HepG2 (cell line): Measurements from ENCODE around the gene MFNG. TPM values are rescaled to one million over a fixed set of nuclear protein-coding genes. Genes with fewer than 3 reads are reported as not detected.

Experiments used
- ARID5B ChIP-seq: IDR thresholded peaks from 2 replicates; pipeline ENCODE4 v1.4.0; 2020; ENCODE audit warnings: mild to moderate bottlenecking, missing genetic modification reagents
- GMEB2 ChIP-seq: IDR thresholded peaks from 2 replicates; pipeline ENCODE4 v1.6.1; 2016; ENCODE audit warnings: missing biosample characterization, missing genetic modification reagents, low read depth
- HNRNPUL1 ChIP-seq: fragments of 200-400 bp; formaldehyde crosslinking; IDR thresholded peaks from 2 replicates; pipeline ENCODE4 v1.6.1; 2017; ENCODE audit warnings: low read depth, mild to moderate bottlenecking, low read length, moderate library complexity
- KLF11 ChIP-seq: IDR thresholded peaks from 2 replicates; pipeline ENCODE4 v1.6.1; 2016; ENCODE audit warnings: missing compliant biosample characterization
- PHF8 ChIP-seq: sonication (generic); formaldehyde crosslinking; IDR thresholded peaks from 2 replicates; pipeline ENCODE4 v1.5.0; 2020; ENCODE audit warnings: missing genetic modification reagents
- SP2 ChIP-seq: sonication (generic); formaldehyde crosslinking; IDR thresholded peaks from 2 replicates; pipeline ENCODE4 v1.5.1; 2020; ENCODE audit warnings: mild to moderate bottlenecking, missing genetic modification reagents
- ZNF292 ChIP-seq: sonication (generic); formaldehyde crosslinking; IDR thresholded peaks from 2 replicates; pipeline ENCODE4 v1.8.1; 2022; ENCODE audit warnings: mild to moderate bottlenecking, low read depth, missing genetic modification reagents, borderline replicate concordance
- polyA plus RNA-seq, 8 experiments: library from polyadenylated mRNA; depleted of rRNA in 3 of 8; stranded (reverse) in 7 of 8; unstranded in 1 of 8; fragments of >200 nt; fragmentation: Illumina TruSeq in 4 of 8; extraction: Trizol in 4 of 8; gene quantifications; 2 replicates each; pipeline versions ENCODE4 v1.2.1 to v1.2.3, GENCODE V29; 2011 to 2016; ENCODE audit warnings: low read depth in 4 of 8, missing spikeins in 1 of 8, mixed read lengths in 1 of 8; ENCODE audit not compliant: insufficient read depth in 1 of 8
- total RNA-seq, 5 experiments: library from RNA; depleted of rRNA; stranded (reverse); fragments of >200 nt; fragmentation: Illumina TruSeq; extraction: Trizol; gene quantifications; 2 replicates each; pipeline ENCODE4 v1.2.3, GENCODE V29; 2016; ENCODE audit warnings: low read depth in 1 of 5
- TF ChIP-seq, protein P1 (sequence below): sonication (generic); formaldehyde crosslinking; IDR thresholded peaks from 2 replicates; pipeline ENCODE4 v1.4.0; 2020; ENCODE audit warnings: missing genetic modification reagents, borderline replicate concordance
- TF ChIP-seq, protein P2 (sequence below): sonication (generic); formaldehyde crosslinking; IDR thresholded peaks from 2 replicates; pipeline ENCODE4 v1.4.0; 2020; ENCODE audit warnings: mild to moderate bottlenecking, missing genetic modification reagents, borderline replicate concordance
- TF ChIP-seq, protein P3 (sequence below): sonication (generic); formaldehyde crosslinking; IDR thresholded peaks from 2 replicates; pipeline ENCODE4 v1.5.1; 2020; ENCODE audit warnings: mild to moderate bottlenecking, missing genetic modification reagents

MFNG gene
- total and polyA plus RNA-seq, 2 of the 13 experiments (the other 11 are each of a cell fraction or from before 2014, with no cell fraction given), result 1.0 to 11.7 TPM

DNA sequence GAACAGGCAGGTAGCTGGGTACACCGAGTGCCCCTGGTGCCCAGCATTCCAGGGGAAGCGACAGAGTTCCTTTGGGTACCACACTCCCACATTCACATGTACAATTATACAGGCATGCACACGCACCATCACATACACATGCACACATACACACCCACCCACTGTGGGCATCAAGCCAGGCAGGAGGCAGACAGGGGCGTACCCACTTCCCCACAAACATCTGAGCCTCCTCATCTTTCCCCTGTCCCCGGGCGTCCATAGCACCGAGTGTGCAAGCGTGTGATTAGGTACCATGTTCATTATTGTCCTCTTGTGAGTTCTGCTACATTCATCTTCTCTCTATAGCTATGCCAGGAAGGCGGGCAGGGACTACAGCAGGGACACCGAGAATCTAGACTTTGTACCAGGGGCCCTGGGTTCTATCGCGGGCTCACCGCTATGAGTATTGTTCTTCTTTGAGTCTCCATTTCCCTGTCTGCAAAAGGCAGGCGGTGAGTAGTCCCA is 35.1 kb upstream of the MFNG start (continued):
- TF ChIP-seq ARID5B (CRISPR knock-in tag), result peak; percentile 15; the same call in 1 of the 2 replicates
- TF ChIP-seq KLF11 (CRISPR knock-in tag), result no peak
- TF ChIP-seq, protein P1, sequence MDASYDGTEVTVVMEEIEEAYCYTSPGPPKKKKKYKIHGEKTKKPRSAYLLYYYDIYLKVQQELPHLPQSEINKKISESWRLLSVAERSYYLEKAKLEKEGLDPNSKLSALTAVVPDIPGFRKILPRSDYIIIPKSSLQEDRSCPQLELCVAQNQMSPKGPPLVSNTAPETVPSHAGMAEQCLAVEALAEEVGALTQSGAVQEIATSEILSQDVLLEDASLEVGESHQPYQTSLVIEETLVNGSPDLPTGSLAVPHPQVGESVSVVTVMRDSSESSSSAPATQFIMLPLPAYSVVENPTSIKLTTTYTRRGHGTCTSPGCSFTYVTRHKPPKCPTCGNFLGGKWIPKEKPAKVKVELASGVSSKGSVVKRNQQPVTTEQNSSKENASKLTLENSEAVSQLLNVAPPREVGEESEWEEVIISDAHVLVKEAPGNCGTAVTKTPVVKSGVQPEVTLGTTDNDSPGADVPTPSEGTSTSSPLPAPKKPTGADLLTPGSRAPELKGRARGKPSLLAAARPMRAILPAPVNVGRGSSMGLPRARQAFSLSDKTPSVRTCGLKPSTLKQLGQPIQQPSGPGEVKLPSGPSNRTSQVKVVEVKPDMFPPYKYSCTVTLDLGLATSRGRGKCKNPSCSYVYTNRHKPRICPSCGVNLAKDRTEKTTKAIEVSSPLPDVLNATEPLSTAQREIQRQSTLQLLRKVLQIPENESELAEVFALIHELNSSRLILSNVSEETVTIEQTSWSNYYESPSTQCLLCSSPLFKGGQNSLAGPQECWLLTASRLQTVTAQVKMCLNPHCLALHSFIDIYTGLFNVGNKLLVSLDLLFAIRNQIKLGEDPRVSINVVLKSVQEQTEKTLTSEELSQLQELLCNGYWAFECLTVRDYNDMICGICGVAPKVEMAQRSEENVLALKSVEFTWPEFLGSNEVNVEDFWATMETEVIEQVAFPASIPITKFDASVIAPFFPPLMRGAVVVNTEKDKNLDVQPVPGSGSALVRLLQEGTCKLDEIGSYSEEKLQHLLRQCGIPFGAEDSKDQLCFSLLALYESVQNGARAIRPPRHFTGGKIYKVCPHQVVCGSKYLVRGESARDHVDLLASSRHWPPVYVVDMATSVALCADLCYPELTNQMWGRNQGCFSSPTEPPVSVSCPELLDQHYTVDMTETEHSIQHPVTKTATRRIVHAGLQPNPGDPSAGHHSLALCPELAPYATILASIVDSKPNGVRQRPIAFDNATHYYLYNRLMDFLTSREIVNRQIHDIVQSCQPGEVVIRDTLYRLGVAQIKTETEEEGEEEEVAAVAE (CRISPR knock-in tag), result no peak
- TF ChIP-seq SP2 (CRISPR knock-in tag), result no peak
- TF ChIP-seq, protein P2, sequence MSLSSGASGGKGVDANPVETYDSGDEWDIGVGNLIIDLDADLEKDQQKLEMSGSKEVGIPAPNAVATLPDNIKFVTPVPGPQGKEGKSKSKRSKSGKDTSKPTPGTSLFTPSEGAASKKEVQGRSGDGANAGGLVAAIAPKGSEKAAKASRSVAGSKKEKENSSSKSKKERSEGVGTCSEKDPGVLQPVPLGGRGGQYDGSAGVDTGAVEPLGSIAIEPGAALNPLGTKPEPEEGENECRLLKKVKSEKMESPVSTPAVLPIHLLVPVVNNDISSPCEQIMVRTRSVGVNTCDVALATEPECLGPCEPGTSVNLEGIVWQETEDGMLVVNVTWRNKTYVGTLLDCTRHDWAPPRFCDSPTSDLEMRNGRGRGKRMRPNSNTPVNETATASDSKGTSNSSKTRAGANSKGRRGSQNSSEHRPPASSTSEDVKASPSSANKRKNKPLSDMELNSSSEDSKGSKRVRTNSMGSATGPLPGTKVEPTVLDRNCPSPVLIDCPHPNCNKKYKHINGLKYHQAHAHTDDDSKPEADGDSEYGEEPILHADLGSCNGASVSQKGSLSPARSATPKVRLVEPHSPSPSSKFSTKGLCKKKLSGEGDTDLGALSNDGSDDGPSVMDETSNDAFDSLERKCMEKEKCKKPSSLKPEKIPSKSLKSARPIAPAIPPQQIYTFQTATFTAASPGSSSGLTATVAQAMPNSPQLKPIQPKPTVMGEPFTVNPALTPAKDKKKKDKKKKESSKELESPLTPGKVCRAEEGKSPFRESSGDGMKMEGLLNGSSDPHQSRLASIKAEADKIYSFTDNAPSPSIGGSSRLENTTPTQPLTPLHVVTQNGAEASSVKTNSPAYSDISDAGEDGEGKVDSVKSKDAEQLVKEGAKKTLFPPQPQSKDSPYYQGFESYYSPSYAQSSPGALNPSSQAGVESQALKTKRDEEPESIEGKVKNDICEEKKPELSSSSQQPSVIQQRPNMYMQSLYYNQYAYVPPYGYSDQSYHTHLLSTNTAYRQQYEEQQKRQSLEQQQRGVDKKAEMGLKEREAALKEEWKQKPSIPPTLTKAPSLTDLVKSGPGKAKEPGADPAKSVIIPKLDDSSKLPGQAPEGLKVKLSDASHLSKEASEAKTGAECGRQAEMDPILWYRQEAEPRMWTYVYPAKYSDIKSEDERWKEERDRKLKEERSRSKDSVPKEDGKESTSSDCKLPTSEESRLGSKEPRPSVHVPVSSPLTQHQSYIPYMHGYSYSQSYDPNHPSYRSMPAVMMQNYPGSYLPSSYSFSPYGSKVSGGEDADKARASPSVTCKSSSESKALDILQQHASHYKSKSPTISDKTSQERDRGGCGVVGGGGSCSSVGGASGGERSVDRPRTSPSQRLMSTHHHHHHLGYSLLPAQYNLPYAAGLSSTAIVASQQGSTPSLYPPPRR (CRISPR knock-in tag), result no peak
- TF ChIP-seq HNRNPUL1, result no peak
- 0 out of 2 replicates have a peak, but pooled peaks have one; percentile 0 for TF ChIP-seq PHF8 (CRISPR knock-in tag)
- TF ChIP-seq, protein P3, sequence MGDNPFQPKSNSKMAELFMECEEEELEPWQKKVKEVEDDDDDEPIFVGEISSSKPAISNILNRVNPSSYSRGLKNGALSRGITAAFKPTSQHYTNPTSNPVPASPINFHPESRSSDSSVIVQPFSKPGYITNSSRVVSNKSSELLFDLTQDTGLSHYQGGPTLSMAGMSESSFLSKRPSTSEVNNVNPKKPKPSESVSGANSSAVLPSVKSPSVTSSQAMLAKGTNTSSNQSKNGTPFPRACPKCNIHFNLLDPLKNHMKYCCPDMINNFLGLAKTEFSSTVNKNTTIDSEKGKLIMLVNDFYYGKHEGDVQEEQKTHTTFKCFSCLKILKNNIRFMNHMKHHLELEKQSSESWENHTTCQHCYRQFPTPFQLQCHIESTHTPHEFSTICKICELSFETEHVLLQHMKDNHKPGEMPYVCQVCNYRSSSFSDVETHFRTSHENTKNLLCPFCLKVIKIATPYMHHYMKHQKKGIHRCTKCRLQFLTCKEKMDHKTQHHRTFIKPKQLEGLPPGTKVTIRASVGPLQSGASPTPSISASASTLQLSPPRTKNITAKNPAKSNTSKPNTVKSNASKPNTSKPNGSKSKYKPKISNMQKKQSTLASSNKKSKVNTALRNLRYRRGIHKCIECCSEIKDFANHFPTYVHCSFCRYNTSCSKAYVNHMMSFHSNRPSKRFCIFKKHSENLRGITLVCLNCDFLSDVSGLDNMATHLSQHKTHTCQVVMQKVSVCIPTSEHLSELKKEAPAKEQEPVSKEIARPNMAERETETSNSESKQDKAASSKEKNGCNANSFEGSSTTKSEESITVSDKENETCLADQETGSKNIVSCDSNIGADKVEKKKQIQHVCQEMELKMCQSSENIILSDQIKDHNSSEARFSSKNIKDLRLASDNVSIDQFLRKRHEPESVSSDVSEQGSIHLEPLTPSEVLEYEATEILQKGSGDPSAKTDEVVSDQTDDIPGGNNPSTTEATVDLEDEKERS, result no peak
- no peak for TF ChIP-seq GMEB2 (CRISPR knock-in tag)
- TF ChIP-seq ZNF292 (CRISPR knock-in tag), result peak; percentile 41; the same call in 1 of the 2 replicates
